HCT116 (cell line): ENCODE results near the gene CIT. TPM values are rescaled to one million over a fixed set of nuclear protein-coding genes. Genes with fewer than 3 reads are reported as not detected.

ENCODE experiments used
- ATAC-seq: fragments of 200-7000 bp; cut with Tn5 transposase; 2 replicates; pipeline ENCODE4 v1.9.1; 2020; ENCODE audit warnings: mild to moderate bottlenecking, moderate library complexity
- BruUV-seq: library from RNA; stranded (reverse); fragments of 400-500 nt; replicated peaks from 2 replicates; lab custom pipeline; 2021; lab: Mats Ljungman, UMichigan
- CTCF ChIA-PET: fragments of 300-600 bp; sonication (Branson Sonifier 250); formaldehyde crosslinking; loops from one replicate; lab custom pipeline; 2021; ENCODE audit warnings: antibody characterized with exemption; lab: Charles Lee
- POLR2A ChIA-PET: fragments of 300-600, 350-600 bp; sonication (Branson Sonifier 250); formaldehyde crosslinking; loops from one replicate; lab custom pipeline; 2021; ENCODE audit warnings: antibody characterized with exemption; lab: Charles Lee
- RAD21 ChIA-PET, 2 experiments: fragments of 300-600 bp; sonication (Branson Sonifier 250); formaldehyde crosslinking; loops; one replicate each; lab custom pipeline; 2023; ENCODE audit warnings: low total read pairs in 2 of 2; ENCODE audit not compliant: uncharacterized antibody in 2 of 2, unreplicated experiment in 2 of 2, low non-redundant PET in 1 of 2; lab: Charles Lee
- DNase-seq: peaks from one replicate; pipeline ENCODE4 v3.0.0-alpha.2; 2010; ENCODE audit warnings: low read depth, low spot score
- H2AFZ ChIP-seq: fragments of 200-600 bp; shearing (Covaris generic), sonication (generic); 2 replicates; pipeline ENCODE4 v1.6.1; 2017; ENCODE audit warnings: low read depth, mixed run types, mixed read lengths, antibody characterized with exemption, low read length; ENCODE audit not compliant: poor library complexity, severe bottlenecking
- H3K27ac ChIP-seq: 2 replicates; pipeline ENCODE4 v1.5.1; 2012; ENCODE audit warnings: low read depth, low read length
- H3K27me3 ChIP-seq: fragments of 200-600 bp; sonication (generic); 2 replicates; pipeline ENCODE4 v1.6.1; 2016; ENCODE audit warnings: mixed run types, low read length, mixed read lengths; ENCODE audit not compliant: insufficient read depth
- H3K36me3 ChIP-seq, 2 experiments: fragments of 200-500 bp in 1 of 2; fragments of 200-600 bp in 1 of 2; sonication (Bioruptor generic) in 1 of 2; sonication (generic) in 1 of 2; 2 replicates each; pipeline versions ENCODE4 v1.5.1 to v1.6.1; 2014 to 2016; ENCODE audit warnings: low read length in 2 of 2, inconsistent platforms in 1 of 2, mixed read lengths in 1 of 2, mixed run types in 1 of 2; ENCODE audit not compliant: insufficient read depth in 2 of 2, control insufficient read depth in 1 of 2
- H3K4me1 ChIP-seq, 2 experiments: fragments of 200-600 bp in 1 of 2; sonication (generic) in 1 of 2; 2 replicates each; pipeline versions ENCODE4 v1.5.1 to v1.6.1; 2012 to 2017; ENCODE audit warnings: low read length in 2 of 2, inconsistent platforms in 1 of 2, mild to moderate bottlenecking in 1 of 2, mixed read lengths in 1 of 2, mixed run types in 1 of 2, moderate library complexity in 1 of 2; ENCODE audit not compliant: insufficient read depth in 2 of 2, control insufficient read depth in 1 of 2
- H3K4me2 ChIP-seq: fragments of 200-600 bp; sonication (generic); 2 replicates; pipeline ENCODE4 v1.6.1; 2017; ENCODE audit warnings: mixed run types, low read length, mixed read lengths
- H3K4me3 ChIP-seq, 2 experiments: fragments of 200-600 bp in 1 of 2; sonication (generic) in 1 of 2; replicated peaks in 1 of 2; 2 replicates each; pipeline ENCODE4 v1.5.1; 2011 to 2016; ENCODE audit warnings: low read length in 2 of 2, control low read depth in 1 of 2, low read depth in 1 of 2, mild to moderate bottlenecking in 1 of 2, mixed read lengths in 1 of 2, mixed run types in 1 of 2
- H3K79me2 ChIP-seq: fragments of 200-600 bp; sonication (generic); 2 replicates; pipeline ENCODE4 v1.6.1; 2017; ENCODE audit warnings: mild to moderate bottlenecking, mixed run types, low read length, moderate library complexity, mixed read lengths; ENCODE audit not compliant: insufficient read depth
- H3K9ac ChIP-seq: fragments of 200-600 bp; sonication (generic); 2 replicates; pipeline ENCODE4 v1.6.1; 2016; ENCODE audit warnings: low read length, mixed read lengths
- H3K9me2 ChIP-seq: fragments of 200-600 bp; sonication (generic), shearing (Covaris generic); 2 replicates; pipeline ENCODE4 v1.6.1; 2017; ENCODE audit warnings: mixed run types, mild to moderate bottlenecking, moderate library complexity; ENCODE audit not compliant: insufficient read depth
- H3K9me3 ChIP-seq, 2 experiments: fragments of 200-500 bp in 1 of 2; fragments of 200-600 bp in 1 of 2; sonication (Bioruptor generic) in 1 of 2; sonication (generic) in 1 of 2; 2 replicates each; pipeline ENCODE4 v1.6.1; 2014 to 2017; ENCODE audit warnings: low read length in 2 of 2, mixed read lengths in 2 of 2, inconsistent platforms in 1 of 2, low read depth in 1 of 2, mild to moderate bottlenecking in 1 of 2, mixed run types in 1 of 2, moderate library complexity in 1 of 2; ENCODE audit not compliant: control insufficient read depth in 1 of 2, insufficient read depth in 1 of 2
- H4K20me1 ChIP-seq: fragments of 200-600 bp; sonication (generic), shearing (Covaris generic); 2 replicates; pipeline ENCODE4 v1.6.1; 2017; ENCODE audit warnings: mixed run types, mild to moderate bottlenecking, moderate library complexity; ENCODE audit not compliant: insufficient read depth
- CBX3 ChIP-seq: IDR thresholded peaks from 2 replicates; pipeline ENCODE4 v1.6.1; 2012; ENCODE audit warnings: low read depth
- ELF1 ChIP-seq: IDR thresholded peaks from 2 replicates; pipeline ENCODE4 v1.6.1; 2012; ENCODE audit warnings: low read depth, borderline replicate concordance
- EZH2 ChIP-seq: fragments of 200-600 bp; sonication (generic); IDR thresholded peaks from 2 replicates; pipeline ENCODE4 v1.6.1; 2017; ENCODE audit warnings: antibody characterized with exemption, mixed run types
- EZH2phosphoT487 ChIP-seq: fragments of 200-600 bp; IDR thresholded peaks from 2 replicates; pipeline ENCODE4 v1.6.1; 2018; ENCODE audit warnings: antibody characterized with exemption, borderline replicate concordance
- FOSL1 ChIP-seq: IDR thresholded peaks from 2 replicates; pipeline ENCODE4 v1.6.1; 2012; ENCODE audit warnings: low read depth
- MAX ChIP-seq: IDR thresholded peaks from 2 replicates; pipeline ENCODE4 v1.6.1; 2012
- RAD21 ChIP-seq: IDR thresholded peaks from 2 replicates; pipeline ENCODE4 v1.6.1; 2012; ENCODE audit warnings: low read depth, mild to moderate bottlenecking
- REST ChIP-seq: IDR thresholded peaks from 2 replicates; pipeline ENCODE4 v1.6.1; 2012; ENCODE audit warnings: low read depth
- SP1 ChIP-seq: IDR thresholded peaks from 2 replicates; pipeline ENCODE4 v1.6.1; 2012; ENCODE audit warnings: low read depth
- ZNF274 ChIP-seq: fragments of 200-500 bp; sonication (Bioruptor generic); IDR thresholded peaks from 2 replicates; pipeline ENCODE4 v1.6.1; 2014; ENCODE audit warnings: mild to moderate bottlenecking, low read depth, low read length, inconsistent platforms
- intact Hi-C: fragments of 100-400 bp; cut with micrococcal nuclease; formaldehyde crosslinking; loops from 2 replicates; pipeline ENCODE4 v1.10.0; 2022
- total RNA-seq: library from RNA; stranded (reverse); gene quantifications from one replicate; pipeline ENCODE4 v1.2.1, GENCODE V29; 2021; ENCODE audit not compliant: unreplicated experiment

Gene CIT
- total RNA-seq, 1 experiment from 2014 or later, result 54.2 TPM

- Histone ChIP-seq H3K4me3 (no peak overlapping the region), H3K36me3 (peaks cover 16 to 62% of the 10 kb centered on the region in 2 experiments), H3K27me3 (no peaks in the 10 kb centered on the region), H3K9ac (no peak overlapping the region)
- intact Hi-C loops, result no loop called here
- ATAC-seq, result no peak
- TF ChIP-seq ZNF274 (no peak), EZH2phosphoT487 (no peak), SP1 (no peak), FOSL1 (no peak), MAX (no peak), ELF1 (no peak), REST (no peak), CBX3 (no peak), EZH2 (no peak), RAD21 (no peak)
- TF ChIP-seq, all 23 proteins: peak for 0
- POLR2A ChIA-PET, result no interaction called here
- Histone ChIP-seq H3K4me1 (no peaks in the 10 kb centered on the region), H4K20me1 (no peaks in the 10 kb centered on the region), H3K79me2 (no peaks in the 10 kb centered on the region), H2AFZ (no peak overlapping the region), H3K9me3 (peaks cover 5 to 11% of the 10 kb centered on the region in 2 experiments; a peak in 2 of 4 replicates), H3K27ac (no peak overlapping the region), H3K4me2 (no peak overlapping the region), H3K9me2 (no peaks in the 10 kb centered on the region)
- CTCF ChIA-PET, result no interaction called here
- DNase-seq, result no peak
- no TSS peak for BruUV-seq
- RAD21 ChIA-PET, result no interaction called here
These were observed 131.0 kb downstream of the CIT start for GRCh38 chr12:119746169-119746568.
